H1 (cell line): Measurements from ENCODE around the gene ALOX15.
A peak's percentile ranks its signal among the peaks of the same experiment; 100 is the strongest.

Source experiments
- BACH1 ChIP-seq: IDR thresholded peaks from 2 replicates; pipeline ENCODE4 v1.6.1; 2012; ENCODE audit warnings: low read length, improper control_type of control experiment
- CEBPB ChIP-seq: IDR thresholded peaks from 2 replicates; pipeline ENCODE4 v1.6.1; 2012; ENCODE audit warnings: low read depth, low read length
- EP300 ChIP-seq, 2 experiments: IDR thresholded peaks; 1 replicate in 1 of 2; 2 replicates in 1 of 2; pipeline ENCODE4 v1.6.1; 2011 to 2012; ENCODE audit warnings: low read depth in 2 of 2, low read length in 2 of 2, mild to moderate bottlenecking in 2 of 2, borderline replicate concordance in 1 of 2, inconsistent platforms in 1 of 2, moderate library complexity in 1 of 2
- EZH2 ChIP-seq: fragments of 200-600 bp; sonication (generic); IDR thresholded peaks from 2 replicates; pipeline ENCODE4 v1.7.1; 2012; ENCODE audit warnings: low read depth, mild to moderate bottlenecking, moderate library complexity, low read length, inconsistent platforms; ENCODE audit not compliant: severe bottlenecking
- FOSL1 ChIP-seq: IDR thresholded peaks from 2 replicates; pipeline ENCODE4 v1.6.1; 2011; ENCODE audit warnings: mild to moderate bottlenecking, low read depth, low read length, moderate library complexity; ENCODE audit not compliant: insufficient read depth
- GABPA ChIP-seq: IDR thresholded peaks from 2 replicates; pipeline ENCODE4 v1.6.1; 2011; ENCODE audit warnings: mild to moderate bottlenecking, low read length, moderate library complexity, borderline replicate concordance; ENCODE audit not compliant: insufficient read depth
- HDAC6 ChIP-seq: IDR thresholded peaks from one replicate; pipeline ENCODE4 v1.7.1; 2012; ENCODE audit warnings: low read depth, mild to moderate bottlenecking, inconsistent platforms, low read length, moderate library complexity
- KDM5A ChIP-seq: fragments of 200-600 bp; IDR thresholded peaks from 2 replicates; pipeline ENCODE4 v1.7.1; 2012; ENCODE audit warnings: mild to moderate bottlenecking, low read length, inconsistent platforms, mixed read lengths
- POLR2AphosphoS5 ChIP-seq: IDR thresholded peaks from 2 replicates; pipeline ENCODE4 v1.6.1; 2011; ENCODE audit warnings: low read depth, low read length
- RNF2 ChIP-seq: fragments of 200-900, 300-1000 bp; sonication (generic); IDR thresholded peaks from 2 replicates; pipeline ENCODE4 v1.7.1; 2016; ENCODE audit warnings: borderline replicate concordance, low read depth, mild to moderate bottlenecking, antibody characterized with exemption, low read length; ENCODE audit not compliant: poor library complexity, severe bottlenecking; ENCODE audit errors: missing control alignments
- TAF1 ChIP-seq: IDR thresholded peaks from 2 replicates; pipeline ENCODE4 v1.6.1; 2011; ENCODE audit warnings: mild to moderate bottlenecking, low read depth, low read length
- TCF12 ChIP-seq: IDR thresholded peaks from 2 replicates; pipeline ENCODE4 v1.6.1; 2011; ENCODE audit warnings: low read depth, mild to moderate bottlenecking, low read length
- TF ChIP-seq, protein P1 (sequence below), 3 experiments: IDR thresholded peaks; 1 replicate in 2 of 3; 2 replicates in 1 of 3; pipeline versions ENCODE4 v1.5.1 to v1.6.1; 2011; ENCODE audit warnings: low read length in 3 of 3, mild to moderate bottlenecking in 3 of 3, inconsistent platforms in 2 of 3, low read depth in 1 of 3, moderate library complexity in 1 of 3; ENCODE audit not compliant: insufficient read depth in 1 of 3; ENCODE audit errors: control extremely low read depth in 1 of 3
- TF ChIP-seq, protein P2 (sequence below): IDR thresholded peaks from 2 replicates; pipeline ENCODE4 v1.6.1; 2012; ENCODE audit warnings: low read length, inconsistent platforms

DNA sequence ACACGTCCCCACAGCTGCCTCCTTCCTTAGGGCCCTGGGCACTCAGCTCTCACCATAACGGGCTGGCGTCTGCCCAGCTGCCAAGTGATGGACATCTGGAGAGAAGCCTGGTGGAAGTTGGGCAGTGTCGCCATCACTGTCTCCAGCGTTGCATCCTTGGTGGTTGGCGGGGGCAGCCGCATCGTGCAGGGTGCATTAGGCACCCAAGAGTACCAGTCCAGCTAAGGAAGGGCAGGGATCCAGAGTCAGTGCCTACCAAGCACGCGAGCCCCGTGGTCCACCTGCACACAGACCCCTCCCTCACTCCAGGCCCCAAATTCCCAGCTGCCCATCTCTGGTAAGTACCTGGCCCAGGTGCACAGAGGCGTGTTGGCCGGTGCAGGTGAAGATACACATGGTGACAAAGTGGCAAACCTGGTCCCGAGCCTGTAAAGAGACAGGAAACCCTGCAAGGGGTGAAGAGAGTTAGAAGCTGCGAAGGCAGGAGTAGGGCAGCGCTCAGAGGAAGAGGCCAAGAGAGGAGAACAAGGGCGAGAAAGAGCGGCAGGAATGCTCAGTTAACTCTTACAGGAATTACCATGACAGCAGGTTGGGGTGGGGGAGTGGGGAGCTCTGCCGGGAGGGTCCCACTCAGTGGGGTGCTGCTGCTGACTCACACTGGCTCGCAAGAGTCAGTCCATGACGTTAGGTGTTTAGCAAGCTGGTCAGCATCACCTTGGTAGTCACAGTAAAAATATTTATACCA, 9.5 kb downstream of the ALOX15 start:
- TF ChIP-seq HDAC6 (no peak), TAF1 (no peak), RNF2 (no peak), CEBPB (no peak), POLR2AphosphoS5 (no peak), EP300 (IDR thresholded peaks at IDR 0.05; ENCODE audit: borderline replicate concordance in 1 of 2, low read depth in 2 of 2, low read length in 2 of 2) (no peak), BACH1 (peak; percentile 89), EZH2 (no peak), GABPA (no peak), TCF12 (no peak), KDM5A (no peak), FOSL1 (no peak)
- TF ChIP-seq, protein P1, sequence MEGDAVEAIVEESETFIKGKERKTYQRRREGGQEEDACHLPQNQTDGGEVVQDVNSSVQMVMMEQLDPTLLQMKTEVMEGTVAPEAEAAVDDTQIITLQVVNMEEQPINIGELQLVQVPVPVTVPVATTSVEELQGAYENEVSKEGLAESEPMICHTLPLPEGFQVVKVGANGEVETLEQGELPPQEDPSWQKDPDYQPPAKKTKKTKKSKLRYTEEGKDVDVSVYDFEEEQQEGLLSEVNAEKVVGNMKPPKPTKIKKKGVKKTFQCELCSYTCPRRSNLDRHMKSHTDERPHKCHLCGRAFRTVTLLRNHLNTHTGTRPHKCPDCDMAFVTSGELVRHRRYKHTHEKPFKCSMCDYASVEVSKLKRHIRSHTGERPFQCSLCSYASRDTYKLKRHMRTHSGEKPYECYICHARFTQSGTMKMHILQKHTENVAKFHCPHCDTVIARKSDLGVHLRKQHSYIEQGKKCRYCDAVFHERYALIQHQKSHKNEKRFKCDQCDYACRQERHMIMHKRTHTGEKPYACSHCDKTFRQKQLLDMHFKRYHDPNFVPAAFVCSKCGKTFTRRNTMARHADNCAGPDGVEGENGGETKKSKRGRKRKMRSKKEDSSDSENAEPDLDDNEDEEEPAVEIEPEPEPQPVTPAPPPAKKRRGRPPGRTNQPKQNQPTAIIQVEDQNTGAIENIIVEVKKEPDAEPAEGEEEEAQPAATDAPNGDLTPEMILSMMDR (IDR thresholded peaks at IDR 0.05; ENCODE audit: control extremely low read depth in 1 of 3, insufficient read depth in 1 of 3, low read depth in 1 of 3, low read length in 3 of 3) = no peak
- TF ChIP-seq, protein P2, sequence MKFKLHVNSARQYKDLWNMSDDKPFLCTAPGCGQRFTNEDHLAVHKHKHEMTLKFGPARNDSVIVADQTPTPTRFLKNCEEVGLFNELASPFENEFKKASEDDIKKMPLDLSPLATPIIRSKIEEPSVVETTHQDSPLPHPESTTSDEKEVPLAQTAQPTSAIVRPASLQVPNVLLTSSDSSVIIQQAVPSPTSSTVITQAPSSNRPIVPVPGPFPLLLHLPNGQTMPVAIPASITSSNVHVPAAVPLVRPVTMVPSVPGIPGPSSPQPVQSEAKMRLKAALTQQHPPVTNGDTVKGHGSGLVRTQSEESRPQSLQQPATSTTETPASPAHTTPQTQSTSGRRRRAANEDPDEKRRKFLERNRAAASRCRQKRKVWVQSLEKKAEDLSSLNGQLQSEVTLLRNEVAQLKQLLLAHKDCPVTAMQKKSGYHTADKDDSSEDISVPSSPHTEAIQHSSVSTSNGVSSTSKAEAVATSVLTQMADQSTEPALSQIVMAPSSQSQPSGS = no peak
